HG03039 (cell line): ENCODE results near the gene TET2.

Experiments used
- ATAC-seq: cut with Tn5 transposase; IDR thresholded peaks from one replicate; pipeline ENCODE4 v1.9.1; 2021; ENCODE audit warnings: mild to moderate bottlenecking, moderate library complexity; ENCODE audit not compliant: unreplicated experiment

The TET2 gene

GRCh38 chr4:105140684-105141490 lies 5.8 kb upstream of the TET2 start:
- ATAC-seq, result no peak

GRCh38 chr4:105145156-105145902 lies 1.3 kb upstream of the TET2 start:
- ATAC-seq, result no peak

- ATAC-seq, result peak; percentile 19
Observed at GRCh38 chr4:105145903-105146275, 787 bp upstream of the TET2 start.

GRCh38 chr4:105147016-105147552 lies 408 bp downstream of the TET2 start:
- ATAC-seq, result no peak

- no peak for ATAC-seq
Observed at GRCh38 chr4:105147553-105148161, 981 bp downstream of the TET2 start.

GRCh38 chr4:105148356-105148755 lies 1.7 kb downstream of the TET2 start:
- ATAC-seq, result no peak

GRCh38 chr4:105148776-105149175 lies 2.1 kb downstream of the TET2 start:
- no peak for ATAC-seq

- no peak for ATAC-seq
Observed at GRCh38 chr4:105149771-105150170, 3.1 kb downstream of the TET2 start.

- no peak for ATAC-seq
Observed at GRCh38 chr4:105150503-105150902, 3.8 kb downstream of the TET2 start.

- no peak for ATAC-seq
Observed at GRCh38 chr4:105153749-105154148, 7.1 kb downstream of the TET2 start.

GRCh38 chr4:105154576-105154975 lies 7.9 kb downstream of the TET2 start:
- ATAC-seq, result no peak

- no peak for ATAC-seq
Observed at GRCh38 chr4:105155426-105155825, 8.8 kb downstream of the TET2 start.

- ATAC-seq, result no peak
Observed at GRCh38 chr4:105158837-105159236, 12.2 kb downstream of the TET2 start.

GRCh38 chr4:105162123-105162796 lies 15.6 kb downstream of the TET2 start:
- ATAC-seq, result no peak

- ATAC-seq, result no peak
Observed at GRCh38 chr4:105164548-105164947, 17.9 kb downstream of the TET2 start.

- ATAC-seq, result no peak
Observed at GRCh38 chr4:105166066-105166465, 19.4 kb downstream of the TET2 start.

- no peak for ATAC-seq
Observed at GRCh38 chr4:105170711-105171110, 24.0 kb downstream of the TET2 start.

- no peak for ATAC-seq
Observed at GRCh38 chr4:105171912-105172311, 25.2 kb downstream of the TET2 start.

GRCh38 chr4:105174098-105174497 lies 27.4 kb downstream of the TET2 start:
- no peak for ATAC-seq

- ATAC-seq, result no peak
Observed at GRCh38 chr4:105179539-105180401, 33.1 kb downstream of the TET2 start.
